ENCODE results near the gene TPSD1.

DNA sequence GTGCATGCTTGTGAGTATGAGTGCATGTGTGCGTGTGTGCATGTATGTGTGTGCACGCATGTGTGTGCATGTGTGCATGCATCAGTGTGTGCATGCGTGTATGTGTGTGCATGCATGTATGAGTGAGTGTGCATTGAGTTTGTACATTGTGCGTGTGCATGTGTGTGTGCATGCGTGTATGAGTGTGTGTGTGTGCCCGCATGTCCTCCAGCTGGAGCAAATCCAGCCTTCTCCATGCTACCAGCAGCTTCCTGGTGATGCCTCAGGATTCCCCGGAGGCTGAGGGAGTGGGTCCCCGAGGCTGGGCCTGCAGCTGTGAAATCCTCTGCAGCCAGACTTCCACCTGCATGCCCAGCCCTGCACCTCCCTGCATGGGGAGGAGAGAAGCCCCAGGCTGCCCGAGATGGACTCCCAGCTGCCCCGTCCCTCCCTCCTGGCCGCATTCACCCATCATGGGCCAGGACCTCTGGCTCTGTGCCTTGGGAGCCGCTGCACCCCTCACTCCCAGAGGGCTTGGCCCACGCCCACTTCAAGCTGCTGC lies 9.3 kb downstream of the TPSD1 start:
- TF ChIP-seq, protein P1, sequence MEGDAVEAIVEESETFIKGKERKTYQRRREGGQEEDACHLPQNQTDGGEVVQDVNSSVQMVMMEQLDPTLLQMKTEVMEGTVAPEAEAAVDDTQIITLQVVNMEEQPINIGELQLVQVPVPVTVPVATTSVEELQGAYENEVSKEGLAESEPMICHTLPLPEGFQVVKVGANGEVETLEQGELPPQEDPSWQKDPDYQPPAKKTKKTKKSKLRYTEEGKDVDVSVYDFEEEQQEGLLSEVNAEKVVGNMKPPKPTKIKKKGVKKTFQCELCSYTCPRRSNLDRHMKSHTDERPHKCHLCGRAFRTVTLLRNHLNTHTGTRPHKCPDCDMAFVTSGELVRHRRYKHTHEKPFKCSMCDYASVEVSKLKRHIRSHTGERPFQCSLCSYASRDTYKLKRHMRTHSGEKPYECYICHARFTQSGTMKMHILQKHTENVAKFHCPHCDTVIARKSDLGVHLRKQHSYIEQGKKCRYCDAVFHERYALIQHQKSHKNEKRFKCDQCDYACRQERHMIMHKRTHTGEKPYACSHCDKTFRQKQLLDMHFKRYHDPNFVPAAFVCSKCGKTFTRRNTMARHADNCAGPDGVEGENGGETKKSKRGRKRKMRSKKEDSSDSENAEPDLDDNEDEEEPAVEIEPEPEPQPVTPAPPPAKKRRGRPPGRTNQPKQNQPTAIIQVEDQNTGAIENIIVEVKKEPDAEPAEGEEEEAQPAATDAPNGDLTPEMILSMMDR (IDR thresholded peaks at IDR 0.05; ENCODE audit: low read depth, low read length, poor library complexity, severe bottlenecking), result no peak
- no peak for TF ChIP-seq EZH2phosphoT487 (IDR thresholded peaks at IDR 0.05; ENCODE audit: borderline replicate concordance, low read length)

Data from DOHH2 (cell line).